CD4-positive, alpha-beta T cell treated with Interferon gamma for 1 hour (primary cell): ENCODE data around the gene BORCS5.
A peak's percentile ranks its signal among the peaks of the same experiment; 100 is the strongest.

Experiments
- DNase-seq: peaks from one replicate; pipeline ENCODE4 v3.0.0-alpha.2; 2020

BORCS5 gene

GRCh38 chr12:12353807-12354206, 3.1 kb upstream of the BORCS5 start:
- no peak for DNase-seq

- DNase-seq = no peak
Measured at GRCh38 chr12:12356467-12356895, 397 bp upstream of the BORCS5 start.

GRCh38 chr12:12357719-12358461, 1.0 kb downstream of the BORCS5 start:
- DNase-seq = no peak

GRCh38 chr12:12358528-12358927, 1.6 kb downstream of the BORCS5 start:
- no peak for DNase-seq

GRCh38 chr12:12364787-12365445, 8.0 kb downstream of the BORCS5 start:
- no peak for DNase-seq

- DNase-seq = no peak
Measured at GRCh38 chr12:12365446-12365802, 8.5 kb downstream of the BORCS5 start.

- no peak for DNase-seq
Measured at GRCh38 chr12:12365931-12366431, 9.1 kb downstream of the BORCS5 start.

- no peak for DNase-seq
Measured at GRCh38 chr12:12366701-12367481, 10.0 kb downstream of the BORCS5 start.

- DNase-seq = no peak
Measured at GRCh38 chr12:12367482-12367998, 10.7 kb downstream of the BORCS5 start.

- no peak for DNase-seq
Measured at GRCh38 chr12:12372946-12373722, 16.3 kb downstream of the BORCS5 start.

- DNase-seq = peak; percentile 37
Measured at GRCh38 chr12:12376646-12377448, 20.0 kb downstream of the BORCS5 start.

- DNase-seq = no peak
Measured at GRCh38 chr12:12378616-12379015, 21.7 kb downstream of the BORCS5 start.

- DNase-seq = peak; percentile 75
Measured at GRCh38 chr12:12379831-12380730, 23.2 kb downstream of the BORCS5 start.

- no peak for DNase-seq
Measured at GRCh38 chr12:12380949-12381593, 24.2 kb downstream of the BORCS5 start.

GRCh38 chr12:12381982-12382381, 25.1 kb downstream of the BORCS5 start:
- no peak for DNase-seq

GRCh38 chr12:12384571-12385340, 27.9 kb downstream of the BORCS5 start:
- peak; percentile 27 for DNase-seq

GRCh38 chr12:12387501-12387900, 30.6 kb downstream of the BORCS5 start:
- DNase-seq = no peak

GRCh38 chr12:12392413-12392812, 35.5 kb downstream of the BORCS5 start:
- DNase-seq = no peak

GRCh38 chr12:12393171-12393570, 36.3 kb downstream of the BORCS5 start:
- no peak for DNase-seq
